GM12878 (cell line): ENCODE measurements around the gene ADK.
"Not testable (repeated sequence)": the region's sequence is repeated elsewhere in the genome, so short reads cannot be mapped to it uniquely, and the experiment has no call there.

Source experiments
- BACH1 ChIP-seq: fragments of 450-650 bp; IDR thresholded peaks from 2 replicates; pipeline ENCODE4 v1.6.1; 2017; ENCODE audit warnings: mild to moderate bottlenecking, borderline replicate concordance
- CHD1 ChIP-seq: IDR thresholded peaks from 2 replicates; pipeline ENCODE4 v1.6.1; 2012; ENCODE audit warnings: low read depth, low read length, improper control_type of control experiment
- CTCF ChIP-seq, 3 experiments: IDR thresholded peaks in 2 of 3; conservative IDR thresholded peaks in 1 of 3; 2 replicates each; pipeline ENCODE4 v1.5.1; 2011; ENCODE audit warnings: low read depth in 3 of 3, low read length in 3 of 3, mild to moderate bottlenecking in 3 of 3, control low read depth in 2 of 3, moderate library complexity in 2 of 3, inconsistent platforms in 1 of 3, mixed read lengths in 1 of 3; ENCODE audit not compliant: control insufficient read depth in 2 of 3, insufficient read depth in 1 of 3; ENCODE audit errors: extremely low read depth in 1 of 3
- EZH2 ChIP-seq: IDR thresholded peaks from 2 replicates; pipeline ENCODE4 v1.6.1; 2012; ENCODE audit warnings: low read depth, mild to moderate bottlenecking, control low read depth, inconsistent platforms, low read length, borderline replicate concordance; ENCODE audit not compliant: control insufficient read depth
- FOS ChIP-seq: IDR thresholded peaks from 3 replicates; pipeline ENCODE4 v1.6.1; 2011; ENCODE audit warnings: borderline replicate concordance; ENCODE audit not compliant: insufficient read length; ENCODE audit errors: extremely low read depth
- KAT2A ChIP-seq: conservative IDR thresholded peaks from 2 replicates; pipeline ENCODE4 v1.6.1; 2011; ENCODE audit warnings: low read depth, low read length; ENCODE audit not compliant: control insufficient read depth
- MXI1 ChIP-seq: fragments of 150-350 bp; IDR thresholded peaks from 2 replicates; pipeline ENCODE4 v1.6.1; 2011; ENCODE audit warnings: low read depth, mild to moderate bottlenecking, inconsistent platforms, low read length, improper control_type of control experiment
- MYC ChIP-seq: IDR thresholded peaks from 2 replicates; pipeline ENCODE4 v1.6.1; 2011; ENCODE audit warnings: mild to moderate bottlenecking, low read length, moderate library complexity, inconsistent platforms; ENCODE audit not compliant: insufficient read depth, insufficient replicate concordance, insufficient read length, severe bottlenecking
- POLR2A ChIP-seq: IDR thresholded peaks from 2 replicates; pipeline ENCODE4 v1.6.1; 2011; ENCODE audit warnings: low read depth, mild to moderate bottlenecking, low read length
- SP1 ChIP-seq: IDR thresholded peaks from one replicate; pipeline ENCODE4 v1.6.1; 2011; ENCODE audit warnings: low read depth, low read length
- YY1 ChIP-seq: IDR thresholded peaks from 2 replicates; pipeline ENCODE4 v1.6.1; 2011; ENCODE audit warnings: low read depth, mild to moderate bottlenecking, low read length
- TF ChIP-seq, protein P1 (sequence below): fragments of 450-650 bp; IDR thresholded peaks from 2 replicates; pipeline ENCODE4 v1.6.1; 2017; ENCODE audit warnings: mild to moderate bottlenecking, moderate library complexity
- TF ChIP-seq, protein P2 (sequence below): fragments of 450-650 bp; IDR thresholded peaks from 2 replicates; pipeline ENCODE4 v1.6.1; 2017; ENCODE audit warnings: antibody characterized with exemption, mild to moderate bottlenecking, moderate library complexity

DNA sequence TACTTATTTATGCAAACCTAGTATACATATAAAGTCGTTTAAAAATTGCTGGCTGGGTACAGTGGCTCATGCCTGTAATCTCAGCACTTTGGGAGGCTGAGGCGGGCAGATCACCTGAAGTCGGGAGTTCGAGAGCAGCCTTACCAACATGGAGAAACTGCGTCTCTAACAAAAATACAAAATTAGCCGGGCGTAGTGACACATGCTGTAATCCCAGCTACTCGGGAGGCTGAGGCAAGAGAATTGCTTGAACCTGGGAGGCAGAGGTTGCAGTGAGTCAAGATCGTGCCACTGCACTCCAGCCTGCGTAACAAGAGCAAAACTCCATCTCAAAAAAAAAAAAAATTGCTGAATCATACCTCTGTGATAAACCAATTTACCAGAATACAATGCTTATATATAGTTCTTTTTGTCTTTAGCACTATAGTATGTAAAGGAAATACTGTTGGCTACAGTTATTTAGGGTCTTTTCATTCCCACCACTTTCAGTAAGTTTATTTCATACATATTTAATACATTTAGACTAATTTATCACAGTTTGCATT lies 325.2 kb downstream of the ADK start:
- TF ChIP-seq EZH2; POLR2A; CHD1; CTCF (IDR thresholded peaks at IDR 0.05 in 2 of 3, conservative IDR thresholded peaks at IDR 0.05 in 1 of 3; ENCODE audit: control insufficient read depth in 2 of 3, extremely low read depth in 1 of 3, insufficient read depth in 1 of 3, low read depth in 3 of 3, low read length in 3 of 3); FOS; MXI1; BACH1; YY1; KAT2A; MYC; SP1: not testable (repeated sequence)
- TF ChIP-seq, protein P1, sequence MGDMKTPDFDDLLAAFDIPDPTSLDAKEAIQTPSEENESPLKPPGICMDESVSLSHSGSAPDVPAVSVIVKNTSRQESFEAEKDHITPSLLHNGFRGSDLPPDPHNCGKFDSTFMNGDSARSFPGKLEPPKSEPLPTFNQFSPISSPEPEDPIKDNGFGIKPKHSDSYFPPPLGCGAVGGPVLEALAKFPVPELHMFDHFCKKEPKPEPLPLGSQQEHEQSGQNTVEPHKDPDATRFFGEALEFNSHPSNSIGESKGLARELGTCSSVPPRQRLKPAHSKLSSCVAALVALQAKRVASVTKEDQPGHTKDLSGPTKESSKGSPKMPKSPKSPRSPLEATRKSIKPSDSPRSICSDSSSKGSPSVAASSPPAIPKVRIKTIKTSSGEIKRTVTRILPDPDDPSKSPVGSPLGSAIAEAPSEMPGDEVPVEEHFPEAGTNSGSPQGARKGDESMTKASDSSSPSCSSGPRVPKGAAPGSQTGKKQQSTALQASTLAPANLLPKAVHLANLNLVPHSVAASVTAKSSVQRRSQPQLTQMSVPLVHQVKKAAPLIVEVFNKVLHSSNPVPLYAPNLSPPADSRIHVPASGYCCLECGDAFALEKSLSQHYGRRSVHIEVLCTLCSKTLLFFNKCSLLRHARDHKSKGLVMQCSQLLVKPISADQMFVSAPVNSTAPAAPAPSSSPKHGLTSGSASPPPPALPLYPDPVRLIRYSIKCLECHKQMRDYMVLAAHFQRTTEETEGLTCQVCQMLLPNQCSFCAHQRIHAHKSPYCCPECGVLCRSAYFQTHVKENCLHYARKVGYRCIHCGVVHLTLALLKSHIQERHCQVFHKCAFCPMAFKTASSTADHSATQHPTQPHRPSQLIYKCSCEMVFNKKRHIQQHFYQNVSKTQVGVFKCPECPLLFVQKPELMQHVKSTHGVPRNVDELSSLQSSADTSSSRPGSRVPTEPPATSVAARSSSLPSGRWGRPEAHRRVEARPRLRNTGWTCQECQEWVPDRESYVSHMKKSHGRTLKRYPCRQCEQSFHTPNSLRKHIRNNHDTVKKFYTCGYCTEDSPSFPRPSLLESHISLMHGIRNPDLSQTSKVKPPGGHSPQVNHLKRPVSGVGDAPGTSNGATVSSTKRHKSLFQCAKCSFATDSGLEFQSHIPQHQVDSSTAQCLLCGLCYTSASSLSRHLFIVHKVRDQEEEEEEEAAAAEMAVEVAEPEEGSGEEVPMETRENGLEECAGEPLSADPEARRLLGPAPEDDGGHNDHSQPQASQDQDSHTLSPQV = not testable (repeated sequence)
- TF ChIP-seq, protein P2, sequence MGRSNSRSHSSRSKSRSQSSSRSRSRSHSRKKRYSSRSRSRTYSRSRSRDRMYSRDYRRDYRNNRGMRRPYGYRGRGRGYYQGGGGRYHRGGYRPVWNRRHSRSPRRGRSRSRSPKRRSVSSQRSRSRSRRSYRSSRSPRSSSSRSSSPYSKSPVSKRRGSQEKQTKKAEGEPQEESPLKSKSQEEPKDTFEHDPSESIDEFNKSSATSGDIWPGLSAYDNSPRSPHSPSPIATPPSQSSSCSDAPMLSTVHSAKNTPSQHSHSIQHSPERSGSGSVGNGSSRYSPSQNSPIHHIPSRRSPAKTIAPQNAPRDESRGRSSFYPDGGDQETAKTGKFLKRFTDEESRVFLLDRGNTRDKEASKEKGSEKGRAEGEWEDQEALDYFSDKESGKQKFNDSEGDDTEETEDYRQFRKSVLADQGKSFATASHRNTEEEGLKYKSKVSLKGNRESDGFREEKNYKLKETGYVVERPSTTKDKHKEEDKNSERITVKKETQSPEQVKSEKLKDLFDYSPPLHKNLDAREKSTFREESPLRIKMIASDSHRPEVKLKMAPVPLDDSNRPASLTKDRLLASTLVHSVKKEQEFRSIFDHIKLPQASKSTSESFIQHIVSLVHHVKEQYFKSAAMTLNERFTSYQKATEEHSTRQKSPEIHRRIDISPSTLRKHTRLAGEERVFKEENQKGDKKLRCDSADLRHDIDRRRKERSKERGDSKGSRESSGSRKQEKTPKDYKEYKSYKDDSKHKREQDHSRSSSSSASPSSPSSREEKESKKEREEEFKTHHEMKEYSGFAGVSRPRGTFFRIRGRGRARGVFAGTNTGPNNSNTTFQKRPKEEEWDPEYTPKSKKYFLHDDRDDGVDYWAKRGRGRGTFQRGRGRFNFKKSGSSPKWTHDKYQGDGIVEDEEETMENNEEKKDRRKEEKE = not testable (repeated sequence)
